Duodenal mucosa (tissue), 2 donors: ENCODE data around the gene MSI2.

Experiments
- H3K27ac ChIP-seq: one replicate; pipeline ENCODE4 v1.7.0; 2013; ENCODE audit warnings: low read depth, low read length
- H3K27me3 ChIP-seq, 2 donors: one replicate each; pipeline ENCODE4 v1.7.0; 2013; ENCODE audit warnings: low read length in 2 of 2, control low read depth in 1 of 2; ENCODE audit not compliant: insufficient read depth in 2 of 2, control insufficient read depth in 1 of 2
- H3K36me3 ChIP-seq, 2 donors: one replicate each; pipeline ENCODE4 v1.7.0; 2013; ENCODE audit warnings: low read length in 2 of 2, control low read depth in 1 of 2; ENCODE audit not compliant: insufficient read depth in 2 of 2, control insufficient read depth in 1 of 2
- H3K4me1 ChIP-seq, 2 donors: one replicate each; pipeline ENCODE4 v1.7.0; 2013; ENCODE audit warnings: low read length in 2 of 2, control low read depth in 1 of 2; ENCODE audit not compliant: insufficient read depth in 2 of 2, control insufficient read depth in 1 of 2
- H3K4me3 ChIP-seq, 2 donors: one replicate each; pipeline ENCODE4 v1.7.0; 2013; ENCODE audit warnings: low read length in 2 of 2, low read depth in 1 of 2
- H3K9ac ChIP-seq, 2 donors: one replicate each; pipeline ENCODE4 v1.7.0; 2013; ENCODE audit warnings: low read length in 2 of 2, low read depth in 1 of 2
- H3K9me3 ChIP-seq, 2 donors: one replicate each; pipeline ENCODE4 v1.7.0; 2013; ENCODE audit warnings: low read length in 2 of 2, control low read depth in 1 of 2; ENCODE audit not compliant: control insufficient read depth in 1 of 2

MSI2 gene

GRCh38 chr17:57537524-57538410 lies 281.4 kb downstream of the MSI2 start:
- H3K9me3 ChIP-seq: no peaks in the 10 kb centered on the region
- no peak overlapping the region for H3K9ac ChIP-seq
- peaks cover 25 to 31% of the 10 kb centered on the region in 2 donors for H3K4me1 ChIP-seq
- H3K36me3 ChIP-seq: no peaks in the 10 kb centered on the region
- no peaks in the 10 kb centered on the region for H3K27me3 ChIP-seq
- H3K27ac ChIP-seq: no peak overlapping the region
- H3K4me3 ChIP-seq: no peak overlapping the region

GRCh38 chr17:57538736-57539456 lies 282.6 kb downstream of the MSI2 start:
- H3K27ac ChIP-seq: no peak overlapping the region
- H3K9me3 ChIP-seq: no peaks in the 10 kb centered on the region
- H3K4me1 ChIP-seq: peaks cover 27 to 31% of the 10 kb centered on the region in 2 donors

GRCh38 chr17:57539529-57540301 lies 283.4 kb downstream of the MSI2 start:
- Histone ChIP-seq H3K27ac (no peak overlapping the region), H3K9me3 (no peaks in the 10 kb centered on the region), H3K4me1 (peaks cover 35 to 38% of the 10 kb centered on the region in 2 donors), H3K27me3 (no peaks in the 10 kb centered on the region), H3K9ac (no peak overlapping the region), H3K4me3 (no peak overlapping the region), H3K36me3 (no peaks in the 10 kb centered on the region)

More at GRCh38 chr17:57538736-57539456, 282.6 kb downstream of the MSI2 start:
- Histone ChIP-seq H3K36me3 (no peaks in the 10 kb centered on the region), H3K4me3 (no peak overlapping the region), H3K27me3 (no peaks in the 10 kb centered on the region), H3K9ac (no peak overlapping the region)

GRCh38 chr17:57540596-57540995 lies 284.3 kb downstream of the MSI2 start:
- no peaks in the 10 kb centered on the region for H3K27me3 ChIP-seq

GRCh38 chr17:57541049-57541448 lies 284.7 kb downstream of the MSI2 start:
- H3K4me3 ChIP-seq: no peak overlapping the region
- H3K9ac ChIP-seq: no peak overlapping the region
- H3K27me3 ChIP-seq: no peaks in the 10 kb centered on the region
- no peaks in the 10 kb centered on the region for H3K36me3 ChIP-seq
- no peak overlapping the region for H3K27ac ChIP-seq
- no peaks in the 10 kb centered on the region for H3K9me3 ChIP-seq
- H3K4me1 ChIP-seq: peaks cover 26 to 27% of the 10 kb centered on the region in 2 donors

More at GRCh38 chr17:57540596-57540995, 284.3 kb downstream of the MSI2 start:
- no peak overlapping the region for H3K9ac ChIP-seq
- H3K4me3 ChIP-seq: no peak overlapping the region
- H3K36me3 ChIP-seq: no peaks in the 10 kb centered on the region
- H3K9me3 ChIP-seq: no peaks in the 10 kb centered on the region
- H3K4me1 ChIP-seq: peaks cover 30% of the 10 kb centered on the region in 2 donors
- no peak overlapping the region for H3K27ac ChIP-seq

GRCh38 chr17:57541472-57542394 lies 285.4 kb downstream of the MSI2 start:
- Histone ChIP-seq H3K27me3 (no peaks in the 10 kb centered on the region), H3K36me3 (no peaks in the 10 kb centered on the region), H3K4me3 (no peak overlapping the region), H3K27ac (no peak overlapping the region), H3K4me1 (peaks cover 24% of the 10 kb centered on the region in 2 donors), H3K9ac (no peak overlapping the region), H3K9me3 (no peaks in the 10 kb centered on the region)

- Histone ChIP-seq H3K27ac (no peak overlapping the region), H3K4me3 (no peak overlapping the region), H3K9me3 (no peaks in the 10 kb centered on the region), H3K27me3 (no peaks in the 10 kb centered on the region), H3K9ac (no peak overlapping the region), H3K36me3 (no peaks in the 10 kb centered on the region), H3K4me1 (peaks cover 24% of the 10 kb centered on the region in 2 donors)
Measured at GRCh38 chr17:57542510-57542909, 286.2 kb downstream of the MSI2 start.

- Histone ChIP-seq H3K27me3 (no peaks in the 10 kb centered on the region), H3K36me3 (no peaks in the 10 kb centered on the region), H3K27ac (no peak overlapping the region), H3K4me1 (peaks cover 22 to 24% of the 10 kb centered on the region in 2 donors), H3K9me3 (no peaks in the 10 kb centered on the region), H3K4me3 (no peak overlapping the region), H3K9ac (no peak overlapping the region)
Measured at GRCh38 chr17:57543230-57543629, 286.9 kb downstream of the MSI2 start.

- H3K27ac ChIP-seq: no peak overlapping the region
- no peaks in the 10 kb centered on the region for H3K9me3 ChIP-seq
- H3K27me3 ChIP-seq: no peaks in the 10 kb centered on the region
- no peak overlapping the region for H3K4me3 ChIP-seq
- no peaks in the 10 kb centered on the region for H3K36me3 ChIP-seq
- no peak overlapping the region for H3K9ac ChIP-seq
- peaks cover 15 to 16% of the 10 kb centered on the region in 2 donors for H3K4me1 ChIP-seq
Measured at GRCh38 chr17:57544401-57544800, 288.1 kb downstream of the MSI2 start.
